ENCODE data around the gene KRT7.

DNA sequence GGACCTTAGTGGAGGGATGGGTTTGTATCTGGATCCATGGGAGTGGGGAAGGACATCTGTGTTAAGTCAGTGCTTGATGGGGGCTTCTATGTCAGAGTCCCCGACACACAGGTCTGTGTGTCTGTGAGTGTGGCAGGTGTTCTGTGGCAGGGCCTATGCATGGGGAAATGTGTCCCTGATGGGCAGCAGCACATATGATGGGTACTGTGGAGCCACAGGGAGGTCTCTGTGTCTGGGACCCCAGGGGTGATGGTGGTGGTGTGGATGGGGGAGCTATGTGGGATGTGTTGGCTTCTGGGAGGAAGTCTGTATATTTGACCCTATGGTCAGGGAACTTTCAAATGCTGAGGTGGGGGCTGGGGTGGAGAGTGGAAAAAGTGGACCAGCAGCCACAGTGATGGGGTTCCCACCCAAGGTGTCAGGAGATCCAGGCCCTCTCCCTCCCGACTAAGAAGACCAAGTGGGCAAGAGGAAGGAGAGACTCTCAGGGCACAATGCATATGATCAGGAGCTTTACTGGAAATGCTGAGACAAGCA is 16.5 kb downstream of the KRT7 start:
- no peak for TF ChIP-seq RAD21 (CRISPR knock-in tag; conservative IDR thresholded peaks at IDR 0.05 in 1 of 2, IDR thresholded peaks at IDR 0.05 in 1 of 2)
- TF ChIP-seq KDM5B (IDR thresholded peaks at IDR 0.05; ENCODE audit: insufficient replicate concordance, low read depth, low read length): no peak
- no peak for TF ChIP-seq EGR1 (conservative IDR thresholded peaks at IDR 0.05)
- no peak for TF ChIP-seq TCF3 (CRISPR knock-in tag; IDR thresholded peaks at IDR 0.05)
- no peak for TF ChIP-seq MEF2A (IDR thresholded peaks at IDR 0.05; ENCODE audit: control insufficient read depth, low read depth, low read length)
- TF ChIP-seq, protein P1, sequence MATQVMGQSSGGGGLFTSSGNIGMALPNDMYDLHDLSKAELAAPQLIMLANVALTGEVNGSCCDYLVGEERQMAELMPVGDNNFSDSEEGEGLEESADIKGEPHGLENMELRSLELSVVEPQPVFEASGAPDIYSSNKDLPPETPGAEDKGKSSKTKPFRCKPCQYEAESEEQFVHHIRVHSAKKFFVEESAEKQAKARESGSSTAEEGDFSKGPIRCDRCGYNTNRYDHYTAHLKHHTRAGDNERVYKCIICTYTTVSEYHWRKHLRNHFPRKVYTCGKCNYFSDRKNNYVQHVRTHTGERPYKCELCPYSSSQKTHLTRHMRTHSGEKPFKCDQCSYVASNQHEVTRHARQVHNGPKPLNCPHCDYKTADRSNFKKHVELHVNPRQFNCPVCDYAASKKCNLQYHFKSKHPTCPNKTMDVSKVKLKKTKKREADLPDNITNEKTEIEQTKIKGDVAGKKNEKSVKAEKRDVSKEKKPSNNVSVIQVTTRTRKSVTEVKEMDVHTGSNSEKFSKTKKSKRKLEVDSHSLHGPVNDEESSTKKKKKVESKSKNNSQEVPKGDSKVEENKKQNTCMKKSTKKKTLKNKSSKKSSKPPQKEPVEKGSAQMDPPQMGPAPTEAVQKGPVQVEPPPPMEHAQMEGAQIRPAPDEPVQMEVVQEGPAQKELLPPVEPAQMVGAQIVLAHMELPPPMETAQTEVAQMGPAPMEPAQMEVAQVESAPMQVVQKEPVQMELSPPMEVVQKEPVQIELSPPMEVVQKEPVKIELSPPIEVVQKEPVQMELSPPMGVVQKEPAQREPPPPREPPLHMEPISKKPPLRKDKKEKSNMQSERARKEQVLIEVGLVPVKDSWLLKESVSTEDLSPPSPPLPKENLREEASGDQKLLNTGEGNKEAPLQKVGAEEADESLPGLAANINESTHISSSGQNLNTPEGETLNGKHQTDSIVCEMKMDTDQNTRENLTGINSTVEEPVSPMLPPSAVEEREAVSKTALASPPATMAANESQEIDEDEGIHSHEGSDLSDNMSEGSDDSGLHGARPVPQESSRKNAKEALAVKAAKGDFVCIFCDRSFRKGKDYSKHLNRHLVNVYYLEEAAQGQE (IDR thresholded peaks at IDR 0.05; ENCODE audit: borderline replicate concordance): no peak
- TF ChIP-seq, protein P1 (CRISPR knock-in tag; IDR thresholded peaks at IDR 0.05; ENCODE audit: low read depth): no peak

Measured in K562 (cell line).